GM12865 (cell line): ENCODE measurements around the gene DPPA5.

Experiments
- DNase-seq: peaks from one replicate; pipeline ENCODE4 v3.0.0; 2010; ENCODE audit warnings: low read depth
- H3K4me3 ChIP-seq: 2 replicates; pipeline ENCODE4 v1.5.1; 2011; ENCODE audit warnings: mild to moderate bottlenecking, low read depth, low read length, control low read depth
- TF ChIP-seq, protein P1 (sequence below): IDR thresholded peaks from 2 replicates; pipeline ENCODE4 v1.5.1; 2011; ENCODE audit warnings: low read length, control low read depth, low read depth, inconsistent platforms; ENCODE audit not compliant: insufficient read depth; ENCODE audit errors: missing control alignments

Gene DPPA5

DNA sequence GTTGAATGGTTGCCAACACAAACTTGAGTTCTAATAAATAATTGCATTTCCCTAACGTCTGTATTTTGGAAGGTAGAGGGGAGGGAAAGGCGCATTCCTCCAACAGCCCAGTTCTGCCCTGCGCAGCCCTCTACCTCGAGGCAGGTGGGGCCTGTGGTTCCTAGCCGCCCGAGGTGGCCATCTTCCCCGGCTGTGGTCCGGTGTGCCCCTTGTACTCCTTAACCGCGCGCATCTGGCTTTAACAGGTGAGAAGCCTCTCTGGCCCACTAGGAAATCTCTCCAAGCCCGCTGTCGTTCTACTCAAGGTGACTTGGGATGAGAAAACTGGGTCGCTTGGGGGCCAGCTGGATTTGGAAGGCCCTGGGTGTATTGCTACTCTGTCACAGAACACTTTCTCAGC lies 10.0 kb upstream of the DPPA5 start:
- DNase-seq: no peak
- TF ChIP-seq, protein P1, sequence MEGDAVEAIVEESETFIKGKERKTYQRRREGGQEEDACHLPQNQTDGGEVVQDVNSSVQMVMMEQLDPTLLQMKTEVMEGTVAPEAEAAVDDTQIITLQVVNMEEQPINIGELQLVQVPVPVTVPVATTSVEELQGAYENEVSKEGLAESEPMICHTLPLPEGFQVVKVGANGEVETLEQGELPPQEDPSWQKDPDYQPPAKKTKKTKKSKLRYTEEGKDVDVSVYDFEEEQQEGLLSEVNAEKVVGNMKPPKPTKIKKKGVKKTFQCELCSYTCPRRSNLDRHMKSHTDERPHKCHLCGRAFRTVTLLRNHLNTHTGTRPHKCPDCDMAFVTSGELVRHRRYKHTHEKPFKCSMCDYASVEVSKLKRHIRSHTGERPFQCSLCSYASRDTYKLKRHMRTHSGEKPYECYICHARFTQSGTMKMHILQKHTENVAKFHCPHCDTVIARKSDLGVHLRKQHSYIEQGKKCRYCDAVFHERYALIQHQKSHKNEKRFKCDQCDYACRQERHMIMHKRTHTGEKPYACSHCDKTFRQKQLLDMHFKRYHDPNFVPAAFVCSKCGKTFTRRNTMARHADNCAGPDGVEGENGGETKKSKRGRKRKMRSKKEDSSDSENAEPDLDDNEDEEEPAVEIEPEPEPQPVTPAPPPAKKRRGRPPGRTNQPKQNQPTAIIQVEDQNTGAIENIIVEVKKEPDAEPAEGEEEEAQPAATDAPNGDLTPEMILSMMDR: no peak
- H3K4me3 ChIP-seq: no peak overlapping the region

DNA sequence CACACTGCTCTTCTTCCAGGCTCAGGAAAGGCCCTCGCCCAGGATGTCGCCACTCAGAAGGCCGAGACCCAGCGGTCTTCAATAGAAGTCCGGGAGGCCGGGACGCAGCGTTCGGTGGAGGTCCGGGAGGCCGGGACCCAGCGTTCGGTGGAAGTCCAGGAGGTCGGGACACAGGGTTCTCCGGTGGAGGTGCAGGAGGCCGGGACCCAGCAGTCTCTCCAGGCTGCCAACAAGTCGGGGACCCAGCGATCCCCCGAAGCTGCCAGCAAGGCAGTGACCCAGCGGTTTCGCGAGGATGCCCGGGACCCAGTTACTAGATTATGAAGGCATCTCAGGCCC lies 9.4 kb upstream of the DPPA5 start:
- DNase-seq: no peak
- TF ChIP-seq, protein P1: no peak
- no peak overlapping the region for H3K4me3 ChIP-seq

DNA sequence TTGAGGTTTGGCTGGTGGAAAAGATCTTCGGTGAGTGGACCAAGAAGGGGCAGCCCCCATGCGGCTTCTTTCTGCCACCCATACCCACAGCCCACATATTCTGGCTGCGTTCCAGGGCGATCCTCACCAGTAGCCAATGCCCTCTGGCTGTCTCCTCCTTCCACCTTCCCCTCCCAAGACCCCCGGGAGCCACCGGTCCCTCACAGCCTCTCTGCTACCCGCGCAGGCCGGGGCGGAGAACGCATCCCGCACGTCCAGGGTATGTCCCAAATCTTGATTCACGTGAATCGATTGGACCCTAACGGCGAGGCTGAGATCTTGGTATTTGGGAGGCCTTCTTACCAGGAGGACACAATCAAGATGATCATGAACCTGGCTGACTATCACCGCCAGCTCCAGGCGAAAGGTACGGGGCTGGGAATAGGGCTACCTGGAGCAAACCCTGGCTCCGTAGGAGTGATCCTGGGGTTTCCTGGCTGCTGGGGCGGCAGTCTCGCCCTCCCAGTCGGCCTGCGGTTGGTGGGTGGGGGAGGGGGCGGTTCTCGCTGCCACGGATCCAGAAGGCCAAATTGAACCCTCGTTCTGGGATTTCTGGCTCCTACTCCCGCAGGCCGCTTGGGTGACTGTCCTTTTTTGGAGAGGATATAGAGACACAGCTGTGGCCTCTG lies 8.9 kb upstream of the DPPA5 start:
- no peak for DNase-seq
- H3K4me3 ChIP-seq: no peak overlapping the region
- TF ChIP-seq, protein P1: no peak

DNA sequence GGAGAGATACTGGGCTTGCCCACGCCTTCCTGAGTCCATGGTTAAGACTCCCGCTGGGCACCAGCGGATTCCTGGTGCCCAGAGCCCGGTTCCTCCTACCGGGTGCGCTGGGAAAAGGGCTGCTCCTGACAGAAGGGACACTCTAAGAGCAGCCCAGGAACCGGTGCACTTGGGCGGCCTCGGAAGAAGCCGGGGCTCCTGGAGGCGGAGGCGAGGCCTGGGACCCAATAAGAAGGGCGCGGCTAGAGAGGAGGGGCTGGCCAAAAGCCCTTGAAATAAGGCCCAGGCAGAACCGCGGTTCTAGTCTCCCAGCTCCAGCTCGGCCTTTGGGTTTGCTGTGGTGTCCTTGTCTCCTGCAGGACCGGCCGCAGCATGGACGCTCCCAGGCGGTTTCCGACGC lies 8.3 kb upstream of the DPPA5 start, which contains the start of gene KHDC3L:
KHDC3L (plus strand) TSS at position 301 of the 400 bp plus-strand sequence; CDS start at position 373, 72 bp downstream.
- H3K4me3 ChIP-seq: no peak within 1 kb of the TSS
- DNase-seq: no peak
- TF ChIP-seq, protein P1: no peak

DNA sequence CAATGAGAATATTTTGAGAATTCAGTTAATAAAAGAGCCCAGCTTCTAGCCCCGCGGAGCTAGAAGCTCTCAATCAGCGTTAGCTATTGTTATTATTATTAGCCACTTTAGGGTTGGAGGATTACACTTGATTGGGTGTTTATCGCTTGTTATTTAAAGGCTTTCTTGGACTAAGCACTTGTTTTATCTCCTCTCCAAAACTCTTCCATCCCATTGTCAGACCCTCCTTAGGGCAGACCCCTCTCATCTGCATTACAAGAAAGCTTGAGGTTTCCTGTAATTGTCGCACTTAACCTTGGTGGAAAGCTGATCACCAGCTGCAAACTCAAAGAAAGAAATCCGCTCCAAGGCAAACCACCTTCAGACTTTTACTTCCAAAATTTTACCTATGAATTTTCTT lies 4.8 kb downstream of the DPPA5 start:
- DNase-seq: no peak
- TF ChIP-seq, protein P1: no peak
- no peak overlapping the region for H3K4me3 ChIP-seq

DNA sequence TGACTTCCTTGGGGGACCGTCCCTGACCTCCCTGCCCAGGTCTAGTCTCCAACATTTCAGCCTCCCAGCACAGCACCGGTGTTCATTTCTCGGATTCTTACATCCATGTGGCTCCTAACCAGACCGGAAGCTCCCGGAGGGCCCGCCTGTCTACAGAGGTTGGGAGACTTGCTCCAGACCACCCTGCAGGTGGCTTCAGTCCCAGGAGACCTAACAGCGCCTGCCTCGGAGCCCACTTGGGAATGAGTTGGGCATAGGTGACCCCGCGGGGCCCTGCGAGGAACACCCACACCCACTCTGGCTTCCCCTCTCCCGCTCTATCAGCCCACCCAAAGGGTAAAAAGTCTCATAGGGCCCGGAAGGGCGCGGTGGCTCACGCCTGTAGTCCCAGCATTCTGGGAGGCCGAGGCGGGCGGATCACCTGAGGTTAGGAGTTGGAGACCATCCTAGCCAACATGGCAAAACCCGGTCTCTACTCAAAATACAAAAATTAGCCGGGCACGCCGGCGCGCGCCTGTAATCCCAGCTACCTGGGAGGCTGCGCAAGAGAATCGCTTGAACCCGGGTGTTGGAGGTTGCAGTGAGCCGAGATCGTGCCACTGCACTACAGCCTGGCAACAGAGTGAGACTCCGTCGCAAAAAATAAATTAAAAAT lies 5.4 kb downstream of the DPPA5 start:
- DNase-seq: no peak
- TF ChIP-seq, protein P1: no peak
- H3K4me3 ChIP-seq: no peak overlapping the region

DNA sequence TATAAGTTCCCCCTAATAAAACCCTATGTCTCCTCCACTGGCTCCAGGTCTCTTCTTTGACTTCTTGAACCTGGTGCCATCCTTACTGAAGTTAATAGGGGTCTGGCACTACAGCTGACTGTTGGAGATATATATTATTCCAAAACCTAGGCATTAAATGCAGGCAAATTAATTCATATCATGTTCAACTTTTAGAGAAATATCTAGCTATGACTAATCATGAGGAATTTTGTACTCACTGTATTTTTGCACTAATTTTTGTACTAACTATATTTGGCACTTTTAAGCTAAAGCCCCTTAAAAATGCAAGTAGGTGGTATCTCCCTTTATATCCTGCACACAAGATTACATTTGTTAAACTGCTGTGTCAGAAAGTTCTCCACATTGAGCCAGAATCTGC lies 10.9 kb downstream of the DPPA5 start:
- H3K4me3 ChIP-seq: no peak overlapping the region
- DNase-seq: no peak
- TF ChIP-seq, protein P1: no peak
